Prostate gland (tissue), 2 donors: ENCODE measurements around the gene RAB11B. TPM values are rescaled to one million over a fixed set of nuclear protein-coding genes. Genes with fewer than 3 reads are reported as not detected.

Experiments used
- DNase-seq: peaks from one replicate; pipeline ENCODE4 v3.0.0-alpha.2; 2019; ENCODE audit warnings: low spot score
- H3K27ac ChIP-seq, 2 donors: fragments of 200-600 bp; sonication (generic); 2 replicates each; pipeline ENCODE4 v1.5.1; 2017 to 2019
- H3K27me3 ChIP-seq: fragments of 200-600 bp; sonication (generic); replicated peaks from 2 replicates; pipeline ENCODE4 v1.5.1; 2019; ENCODE audit not compliant: insufficient read depth
- H3K36me3 ChIP-seq, 2 donors: fragments of 200-600 bp; sonication (generic); 1 replicate in 1 of 2; 2 replicates in 1 of 2; pipeline versions ENCODE4 v1.5.1 to v1.8.1; 2017 to 2019
- H3K4me1 ChIP-seq: fragments of 200-600 bp; sonication (generic); replicated peaks from 2 replicates; pipeline ENCODE4 v1.5.1; 2019
- H3K4me3 ChIP-seq, 2 donors: fragments of 200-600 bp; sonication (generic); 2 replicates each; pipeline ENCODE4 v1.5.1; 2017 to 2019
- H3K9me3 ChIP-seq: fragments of 200-600 bp; sonication (generic); 2 replicates; pipeline ENCODE4 v1.5.1; 2017
- POLR2A ChIP-seq: fragments of 450-650 bp; IDR thresholded peaks from one replicate; pipeline ENCODE4 v1.6.1; 2016; ENCODE audit warnings: antibody characterized with exemption, mild to moderate bottlenecking
- POLR2AphosphoS5 ChIP-seq: sonication (generic); formaldehyde crosslinking; IDR thresholded peaks from one replicate; pipeline ENCODE4 v1.6.1; 2017; ENCODE audit warnings: antibody characterized with exemption
- WGBS: methylation state at CpG from one replicate; pipeline ENCODE4 v1.1.5; 2018; 5-methylcytosine and 5-hydroxymethylcytosine counted together
- intact Hi-C: fragments of 100-400 bp; cut with DNase I; formaldehyde crosslinking; loops from one replicate; pipeline ENCODE4 v1.14.2; 2022
- total RNA-seq, 2 donors: library from RNA; depleted of rRNA; stranded (reverse); fragments of >200 nt; gene quantifications; one replicate each; pipeline ENCODE4 v1.1.0, GENCODE V29; 2016
- TF ChIP-seq, protein P1 (sequence below), 4 experiments: fragments of 200-600 bp in 2 of 4; fragments of 450-650 bp in 2 of 4; sonication (generic) in 2 of 4; IDR thresholded peaks; 1 replicate in 3 of 4; 2 replicates in 1 of 4; pipeline ENCODE4 v1.5.1; 2016 to 2019; ENCODE audit warnings: antibody characterized with exemption in 4 of 4, mild to moderate bottlenecking in 2 of 4, moderate library complexity in 2 of 4

RAB11B gene
- total RNA-seq, 2 donors from 2014 or later = 60.7 to 103 TPM

DNA sequence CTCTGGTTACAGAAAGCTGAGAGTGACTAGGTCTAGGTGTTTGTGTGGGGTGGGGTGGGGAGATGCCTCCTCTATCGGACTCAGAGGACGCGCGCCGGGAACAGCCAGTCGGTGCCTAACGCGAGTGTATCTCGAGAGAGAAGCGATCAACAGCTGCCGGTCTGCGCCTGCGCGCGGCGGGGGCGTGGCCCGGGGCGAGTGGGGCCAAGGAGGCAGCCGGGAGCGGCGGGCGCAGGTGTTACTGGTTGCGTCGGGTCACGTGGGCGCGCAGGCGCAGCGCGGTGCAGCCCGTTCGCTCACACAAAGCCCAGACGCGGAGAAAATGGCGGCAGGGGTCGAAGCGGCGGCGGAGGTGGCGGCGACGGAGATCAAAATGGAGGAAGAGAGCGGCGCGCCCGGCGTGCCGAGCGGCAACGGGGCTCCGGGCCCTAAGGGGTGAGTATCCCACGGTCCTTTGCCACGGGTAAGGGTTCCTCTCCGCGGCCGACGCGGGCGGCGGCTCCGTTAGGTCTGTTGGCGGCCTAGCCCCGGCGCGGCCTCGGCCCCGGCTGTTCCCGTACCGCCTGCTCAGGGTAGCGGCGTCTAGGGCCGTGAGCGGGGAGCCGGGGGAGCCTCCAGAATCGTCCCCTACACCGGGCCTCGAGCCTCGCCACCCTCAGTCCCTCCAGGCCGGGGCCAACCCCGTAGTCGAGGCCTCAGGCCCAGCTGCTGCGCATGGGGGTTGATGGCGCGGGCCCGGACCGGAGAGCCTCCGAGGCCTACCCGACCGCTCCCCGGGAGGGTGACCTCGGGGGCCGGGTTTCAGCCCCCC lies 54.7 kb downstream of the RAB11B start, which contains the start of gene HNRNPM:
TSS of gene HNRNPM (plus strand) at position 299 of the 811 bp plus-strand sequence. CDS start at position 323, 24 bp downstream.
- TF ChIP-seq, protein P1, sequence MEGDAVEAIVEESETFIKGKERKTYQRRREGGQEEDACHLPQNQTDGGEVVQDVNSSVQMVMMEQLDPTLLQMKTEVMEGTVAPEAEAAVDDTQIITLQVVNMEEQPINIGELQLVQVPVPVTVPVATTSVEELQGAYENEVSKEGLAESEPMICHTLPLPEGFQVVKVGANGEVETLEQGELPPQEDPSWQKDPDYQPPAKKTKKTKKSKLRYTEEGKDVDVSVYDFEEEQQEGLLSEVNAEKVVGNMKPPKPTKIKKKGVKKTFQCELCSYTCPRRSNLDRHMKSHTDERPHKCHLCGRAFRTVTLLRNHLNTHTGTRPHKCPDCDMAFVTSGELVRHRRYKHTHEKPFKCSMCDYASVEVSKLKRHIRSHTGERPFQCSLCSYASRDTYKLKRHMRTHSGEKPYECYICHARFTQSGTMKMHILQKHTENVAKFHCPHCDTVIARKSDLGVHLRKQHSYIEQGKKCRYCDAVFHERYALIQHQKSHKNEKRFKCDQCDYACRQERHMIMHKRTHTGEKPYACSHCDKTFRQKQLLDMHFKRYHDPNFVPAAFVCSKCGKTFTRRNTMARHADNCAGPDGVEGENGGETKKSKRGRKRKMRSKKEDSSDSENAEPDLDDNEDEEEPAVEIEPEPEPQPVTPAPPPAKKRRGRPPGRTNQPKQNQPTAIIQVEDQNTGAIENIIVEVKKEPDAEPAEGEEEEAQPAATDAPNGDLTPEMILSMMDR (IDR thresholded peaks at IDR 0.05) = peak in 1 of 4 experiments; percentile 1
- peak; percentile 87 for TF ChIP-seq POLR2AphosphoS5
- peak; percentile 98 for TF ChIP-seq POLR2A
- H3K9me3 ChIP-seq = no peaks in the 10 kb centered on the region
- no peaks in the 10 kb centered on the region for H3K36me3 ChIP-seq
- WGBS = under 1% methylated on average over 81 of the region's 93 CpGs
- peaks cover 18% of the 10 kb centered on the region for H3K4me1 ChIP-seq
- intact Hi-C loops = loop anchor here (2.0 kb wide), 1 partner anchor 32 kb away; the partner anchor contains the start of gene MARCHF2
- DNase-seq = peak; percentile 100
- no peaks in the 10 kb centered on the region for H3K27me3 ChIP-seq
- H3K27ac ChIP-seq = peak within 1 kb of the TSS; percentile 95 to 98
- peak within 1 kb of the TSS; percentile 84 to 100 for H3K4me3 ChIP-seq

DNA sequence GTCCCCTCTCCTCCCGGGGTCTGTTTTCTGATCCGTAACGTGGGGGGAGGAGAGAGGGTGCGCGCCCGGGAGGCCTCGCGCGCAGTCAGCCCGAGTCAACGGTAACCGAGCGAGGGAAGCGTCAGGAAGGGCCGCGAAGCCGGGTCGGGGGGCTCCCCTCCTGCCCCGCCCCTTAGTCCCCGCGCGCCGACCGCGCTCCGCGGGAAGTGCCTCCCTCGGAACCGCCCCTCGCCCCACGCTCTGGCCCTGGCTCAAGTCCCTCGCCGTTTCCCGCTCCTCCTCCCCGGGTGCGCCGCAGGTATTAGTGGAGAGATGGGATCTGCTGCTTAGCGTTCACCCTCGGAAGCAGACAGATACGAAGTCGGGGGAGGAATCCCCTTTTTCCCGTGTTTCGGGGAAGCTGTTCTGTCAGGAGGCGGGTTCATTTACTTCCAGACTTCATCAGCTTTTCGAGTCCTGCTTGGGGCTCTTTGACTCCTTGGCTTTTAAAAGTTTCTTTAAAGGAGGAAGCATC lies 55.4 kb downstream of the RAB11B start:
- peak overlapping the region; percentile 84 to 100 for H3K4me3 ChIP-seq
- peak overlapping the region; percentile 95 to 98 for H3K27ac ChIP-seq
- no peaks in the 10 kb centered on the region for H3K9me3 ChIP-seq
- under 1% methylated on average over 27 of the region's 45 CpGs for WGBS
- intact Hi-C loops = loop anchor here (2.0 kb wide), 1 partner anchor 33 kb away; the partner anchor contains the start of gene MARCHF2
- peak; percentile 37 for TF ChIP-seq POLR2AphosphoS5
- TF ChIP-seq, protein P1 (IDR thresholded peaks at IDR 0.05) = no peak
- H3K4me1 ChIP-seq = peaks cover 18% of the 10 kb centered on the region
- H3K36me3 ChIP-seq = no peaks in the 10 kb centered on the region
- H3K27me3 ChIP-seq = no peaks in the 10 kb centered on the region
- DNase-seq = peak; percentile 52

DNA sequence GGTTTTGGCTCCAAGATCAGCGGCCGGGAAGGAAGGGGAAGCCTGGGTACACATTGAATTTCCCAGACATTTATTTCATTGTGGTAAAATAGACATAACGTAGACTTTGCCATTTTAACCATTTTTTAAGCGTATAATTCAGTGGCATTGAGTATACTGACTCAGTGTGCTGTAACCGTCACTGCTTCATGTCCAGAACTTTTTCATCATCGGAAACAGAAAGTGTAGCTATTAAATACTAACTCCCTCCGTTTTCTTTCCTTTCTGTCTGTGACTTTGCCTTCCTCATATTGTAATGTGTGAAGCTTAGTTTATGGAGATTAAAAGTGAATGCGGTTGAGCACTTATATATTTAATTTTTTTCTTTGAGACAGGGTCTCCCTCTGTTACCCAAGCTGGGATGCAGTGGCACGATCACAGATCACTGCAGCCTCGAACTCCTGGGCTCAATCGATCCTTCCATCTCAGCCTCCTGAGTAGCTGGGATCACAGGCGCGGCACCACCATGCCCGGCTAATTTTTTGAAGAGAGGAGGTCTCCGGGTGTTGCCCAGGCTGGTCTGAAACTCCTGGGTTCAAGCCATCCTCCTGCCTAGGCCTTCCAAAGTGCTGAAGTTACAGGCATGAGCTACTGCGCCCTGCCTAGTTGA lies 56.0 kb downstream of the RAB11B start:
- Histone ChIP-seq H3K9me3 (no peaks in the 10 kb centered on the region), H3K4me1 (peaks cover 18% of the 10 kb centered on the region), H3K36me3 (no peaks in the 10 kb centered on the region), H3K27ac (peak overlapping the region; percentile 95 to 98), H3K4me3 (peak overlapping the region; percentile 84 to 100), H3K27me3 (no peaks in the 10 kb centered on the region)
- intact Hi-C loops = no loop called here
- TF ChIP-seq POLR2AphosphoS5 (no peak), POLR2A (no peak)
- TF ChIP-seq, protein P1 (IDR thresholded peaks at IDR 0.05) = no peak
- no peak for DNase-seq
- WGBS = 16% methylated on average over 16 of the region's 16 CpGs

DNA sequence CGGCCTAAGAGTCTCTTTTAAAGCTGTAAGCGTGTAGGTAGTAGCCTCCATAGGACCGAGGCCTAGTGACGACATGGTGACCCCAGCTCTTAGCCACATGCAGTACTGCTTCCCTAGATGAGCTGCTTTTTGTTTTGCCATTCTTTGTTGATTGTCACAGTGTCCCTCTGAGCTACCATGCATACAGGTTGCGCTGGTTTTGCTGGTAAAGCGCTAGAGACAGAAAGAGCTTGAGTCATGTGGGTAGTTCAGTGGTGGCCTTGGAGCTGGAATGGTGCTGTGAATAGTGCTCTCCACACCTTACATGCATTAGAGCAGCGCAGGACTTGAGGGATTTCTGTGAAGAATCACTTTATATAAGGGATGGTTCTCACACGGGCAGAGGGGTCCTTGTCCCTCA lies 59.7 kb downstream of the RAB11B start:
- Histone ChIP-seq H3K4me3 (no peak overlapping the region), H3K36me3 (no peaks in the 10 kb centered on the region), H3K4me1 (peaks cover 44% of the 10 kb centered on the region), H3K27ac (no peak overlapping the region), H3K27me3 (no peaks in the 10 kb centered on the region), H3K9me3 (no peaks in the 10 kb centered on the region)
- DNase-seq = peak; percentile 54
- TF ChIP-seq POLR2A (no peak), POLR2AphosphoS5 (peak; percentile 58)
- 54% methylated on average over 7 of the region's 8 CpGs for WGBS
- intact Hi-C loops = no loop called here

DNA sequence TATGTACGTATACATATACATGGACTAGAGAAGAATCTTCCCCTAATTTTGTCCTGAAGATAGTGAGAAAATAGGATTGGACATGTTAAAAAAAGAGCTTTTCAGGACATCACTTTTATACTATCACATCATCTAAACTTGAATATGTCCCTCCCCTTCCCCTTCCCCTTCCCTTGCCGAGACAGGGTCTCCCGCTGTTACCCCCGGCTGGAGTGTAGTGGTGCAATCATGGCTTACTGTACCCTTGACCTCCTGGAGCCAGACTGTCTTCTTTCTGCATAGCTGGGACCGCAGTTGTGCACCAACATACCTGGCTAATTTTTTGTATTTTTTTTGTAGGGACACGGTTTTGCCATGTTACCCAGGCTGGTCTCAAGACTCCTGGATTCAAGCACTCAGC lies 61.2 kb downstream of the RAB11B start:
- no peaks in the 10 kb centered on the region for H3K9me3 ChIP-seq
- H3K27ac ChIP-seq = no peak overlapping the region
- H3K4me3 ChIP-seq = no peak overlapping the region
- H3K36me3 ChIP-seq = no peaks in the 10 kb centered on the region
- DNase-seq = no peak
- H3K4me1 ChIP-seq = peaks cover 49% of the 10 kb centered on the region
- intact Hi-C loops = no loop called here
- TF ChIP-seq POLR2AphosphoS5 (no peak), POLR2A (no peak)
- TF ChIP-seq, protein P1 (IDR thresholded peaks at IDR 0.05) = no peak
- 62% methylated on average over 6 of the region's 6 CpGs for WGBS
- no peaks in the 10 kb centered on the region for H3K27me3 ChIP-seq
